A549 treated with ZK216348 at 1 μM for 4 hours (cell line): ENCODE data around the gene CLEC16A. TPM values are rescaled to one million over a fixed set of nuclear protein-coding genes. Genes with fewer than 3 reads are reported as not detected.

Source experiments
- total RNA-seq: library from RNA; stranded (reverse); fragments of 200-300 nt; extraction: Qiagen RNA extraction; gene quantifications from 5 replicates; pipeline ENCODE4 v1.2.3, GENCODE V29; 2022; ENCODE audit warnings: low read depth

CLEC16A gene, protein sequence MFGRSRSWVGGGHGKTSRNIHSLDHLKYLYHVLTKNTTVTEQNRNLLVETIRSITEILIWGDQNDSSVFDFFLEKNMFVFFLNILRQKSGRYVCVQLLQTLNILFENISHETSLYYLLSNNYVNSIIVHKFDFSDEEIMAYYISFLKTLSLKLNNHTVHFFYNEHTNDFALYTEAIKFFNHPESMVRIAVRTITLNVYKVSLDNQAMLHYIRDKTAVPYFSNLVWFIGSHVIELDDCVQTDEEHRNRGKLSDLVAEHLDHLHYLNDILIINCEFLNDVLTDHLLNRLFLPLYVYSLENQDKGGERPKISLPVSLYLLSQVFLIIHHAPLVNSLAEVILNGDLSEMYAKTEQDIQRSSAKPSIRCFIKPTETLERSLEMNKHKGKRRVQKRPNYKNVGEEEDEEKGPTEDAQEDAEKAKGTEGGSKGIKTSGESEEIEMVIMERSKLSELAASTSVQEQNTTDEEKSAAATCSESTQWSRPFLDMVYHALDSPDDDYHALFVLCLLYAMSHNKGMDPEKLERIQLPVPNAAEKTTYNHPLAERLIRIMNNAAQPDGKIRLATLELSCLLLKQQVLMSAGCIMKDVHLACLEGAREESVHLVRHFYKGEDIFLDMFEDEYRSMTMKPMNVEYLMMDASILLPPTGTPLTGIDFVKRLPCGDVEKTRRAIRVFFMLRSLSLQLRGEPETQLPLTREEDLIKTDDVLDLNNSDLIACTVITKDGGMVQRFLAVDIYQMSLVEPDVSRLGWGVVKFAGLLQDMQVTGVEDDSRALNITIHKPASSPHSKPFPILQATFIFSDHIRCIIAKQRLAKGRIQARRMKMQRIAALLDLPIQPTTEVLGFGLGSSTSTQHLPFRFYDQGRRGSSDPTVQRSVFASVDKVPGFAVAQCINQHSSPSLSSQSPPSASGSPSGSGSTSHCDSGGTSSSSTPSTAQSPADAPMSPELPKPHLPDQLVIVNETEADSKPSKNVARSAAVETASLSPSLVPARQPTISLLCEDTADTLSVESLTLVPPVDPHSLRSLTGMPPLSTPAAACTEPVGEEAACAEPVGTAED
- 7.1 to 11.5 TPM (median 9.7 TPM) in 5 replicates for total RNA-seq

DNA sequence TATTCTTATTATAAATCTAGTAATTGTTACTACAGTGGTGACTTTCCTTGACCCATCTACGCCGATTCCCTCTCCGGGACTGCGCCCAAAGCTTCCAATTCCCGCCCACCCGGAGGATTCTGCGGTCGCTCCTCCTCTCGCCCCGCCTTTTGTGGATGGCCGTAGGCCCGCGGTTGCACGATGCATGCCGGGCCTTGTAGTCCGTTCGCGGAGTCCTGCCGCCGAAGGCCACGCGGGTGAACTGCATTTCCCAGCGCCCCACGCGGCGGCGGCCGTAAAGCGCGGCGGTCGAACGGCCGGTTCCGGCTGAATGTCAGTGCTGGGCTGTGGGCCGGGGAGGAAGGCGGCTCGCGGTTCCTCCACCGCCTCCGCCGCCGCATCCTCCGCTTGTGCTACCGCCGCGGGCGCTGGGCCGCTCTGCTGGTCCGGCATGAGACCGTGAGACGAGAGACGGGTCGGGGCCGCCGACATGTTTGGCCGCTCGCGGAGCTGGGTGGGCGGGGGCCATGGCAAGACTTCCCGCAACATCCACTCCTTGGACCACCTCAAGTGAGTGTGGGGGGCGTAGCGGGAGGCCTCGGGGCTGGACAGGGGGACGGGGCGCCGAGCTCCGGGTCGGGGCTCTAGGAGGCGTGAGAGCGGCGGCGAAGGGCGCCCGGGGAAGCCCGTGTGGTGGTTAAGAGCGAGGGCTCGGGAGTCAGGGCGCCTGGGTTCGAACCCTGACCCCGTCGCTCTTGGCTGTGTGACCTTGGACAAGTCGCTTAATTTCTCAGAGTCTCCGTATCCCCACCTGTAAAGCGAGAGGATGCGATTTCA is at the start of gene CLEC16A:
TSS of gene CLEC16A (plus strand) at position 316 of the 816 bp plus-strand sequence. CDS start at position 470, 154 bp downstream.

DNA sequence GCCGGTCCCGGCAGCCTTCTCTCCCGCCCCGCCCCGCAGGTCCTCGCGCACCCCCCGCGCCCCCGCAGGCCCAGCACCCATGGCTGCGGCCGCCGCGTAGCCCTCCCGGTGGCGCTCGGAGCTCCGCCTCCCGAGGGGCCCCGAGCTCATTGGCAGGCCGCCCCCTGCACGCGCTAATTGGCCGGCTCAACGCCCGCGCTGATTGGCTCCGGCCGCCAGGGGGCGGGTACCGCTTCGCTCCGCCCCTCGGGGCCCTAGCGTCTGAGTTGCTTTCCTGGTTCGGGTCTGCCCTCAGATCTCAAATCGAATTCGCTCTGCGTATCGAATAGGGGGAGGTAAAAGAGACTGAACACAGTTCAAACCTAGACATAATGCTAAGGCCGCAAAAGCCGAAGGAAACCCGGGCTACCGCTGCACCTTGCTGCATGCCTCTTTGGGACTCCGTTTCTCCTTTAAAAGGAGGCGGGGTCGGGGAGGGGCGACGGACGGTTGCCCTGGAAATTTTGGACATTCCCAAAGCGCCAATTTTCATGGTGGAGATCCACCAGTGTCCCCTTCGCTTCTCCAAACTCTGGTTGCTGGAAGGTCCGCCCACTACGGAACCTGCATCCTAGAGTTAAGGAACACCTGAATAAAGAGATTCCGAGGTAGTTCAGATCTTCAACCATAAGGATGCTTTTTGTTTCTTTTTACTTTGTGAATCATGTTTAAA is 1.9 kb upstream of the CLEC16A start, which contains the start of gene DEXI:
TSS of gene DEXI (minus strand) at position 117 of the 712 bp plus-strand sequence. CDS start 463 bp downstream, outside the sequence.

Other genes starting within 250 kb of the CLEC16A start
- not detected in 5 replicates for gene TEKT5, start 249.6 kb upstream of the CLEC16A start, total RNA-seq
- 42.6 to 48.5 TPM (median 46.3 TPM) in 5 replicates for gene NUBP1, start 200.7 kb upstream of the CLEC16A start, total RNA-seq
- gene TVP23A, start 125.8 kb upstream of the CLEC16A start, total RNA-seq: 0.06 to 0.21 TPM in 2 of 5 replicates, not detected in the others
- gene CIITA, start 67.4 kb upstream of the CLEC16A start, total RNA-seq: 0.08 to 0.16 TPM (median 0.16 TPM) in 3 of 5 replicates, not detected in the others
- gene DEXI, start 2.1 kb upstream of the CLEC16A start, total RNA-seq: 32.4 to 45.8 TPM (median 45.0 TPM) in 5 replicates